GM23338 (cell line): ENCODE data around the gene RAB30. TPM values are rescaled to one million over a fixed set of nuclear protein-coding genes. Genes with fewer than 3 reads are reported as not detected.

Experiments
- ATAC-seq: fragments of 200-7000 bp; cut with Tn5 transposase; 3 replicates; pipeline ENCODE4 v1.9.1; 2020
- DNase-seq: peaks from one replicate; pipeline ENCODE4 v3.0.0-alpha.2; 2015; ENCODE audit warnings: low spot score
- H2AFZ ChIP-seq: fragments of 200-600 bp; sonication (generic); 2 replicates; pipeline ENCODE4 v1.8.0; 2016; ENCODE audit warnings: antibody characterized with exemption, mild to moderate bottlenecking, moderate library complexity
- H3F3A ChIP-seq: fragments of 200-600 bp; sonication (generic); replicated peaks from 2 replicates; pipeline ENCODE4 v1.8.0; 2017; ENCODE audit warnings: antibody characterized with exemption, mixed run types, low read depth
- H3K27ac ChIP-seq: fragments of 200-600 bp; sonication (generic); 2 replicates; pipeline ENCODE4 v1.6.1; 2016; ENCODE audit warnings: low read depth
- H3K27me3 ChIP-seq: fragments of 200-600 bp; sonication (generic); 2 replicates; pipeline ENCODE4 v1.8.0; 2016; ENCODE audit warnings: mild to moderate bottlenecking, mixed run types, moderate library complexity; ENCODE audit not compliant: insufficient read depth
- H3K36me3 ChIP-seq: fragments of 200-600 bp; sonication (generic); 2 replicates; pipeline ENCODE4 v1.8.0; 2016; ENCODE audit warnings: mild to moderate bottlenecking; ENCODE audit not compliant: insufficient read depth
- H3K4me1 ChIP-seq: fragments of 200-600 bp; sonication (generic); 2 replicates; pipeline ENCODE4 v1.8.0; 2016; ENCODE audit warnings: mild to moderate bottlenecking, moderate library complexity; ENCODE audit not compliant: insufficient read depth
- H3K4me2 ChIP-seq: fragments of 200-600 bp; sonication (generic); 2 replicates; pipeline ENCODE4 v1.7.1; 2017; ENCODE audit warnings: mixed run types
- H3K4me3 ChIP-seq: fragments of 200-600 bp; sonication (generic); 2 replicates; pipeline ENCODE4 v1.6.1; 2016; ENCODE audit warnings: mixed run types
- H3K79me2 ChIP-seq: fragments of 200-600 bp; sonication (generic); replicated peaks from 2 replicates; pipeline ENCODE4 v1.8.0; 2017; ENCODE audit warnings: mild to moderate bottlenecking; ENCODE audit not compliant: insufficient read depth
- H3K9me2 ChIP-seq: fragments of 200-600 bp; sonication (generic); 2 replicates; pipeline ENCODE4 v1.8.0; 2017; ENCODE audit not compliant: insufficient read depth
- H4K20me1 ChIP-seq: fragments of 200-600 bp; sonication (generic); replicated peaks from 2 replicates; pipeline ENCODE4 v1.8.0; 2017; ENCODE audit warnings: mild to moderate bottlenecking; ENCODE audit not compliant: insufficient read depth
- H3K27ac Mint-ChIP-seq: 2 replicates; pipeline ENCODE4 v1.8.0; 2020; ENCODE audit warnings: inconsistent platforms, mild to moderate bottlenecking, moderate library complexity, mixed read lengths
- H3K27me3 Mint-ChIP-seq: 3 replicates; pipeline ENCODE4 v1.8.0; 2022; ENCODE audit warnings: low read depth, mild to moderate bottlenecking, moderate library complexity, mixed read lengths, inconsistent platforms; ENCODE audit not compliant: insufficient read depth, poor library complexity
- H3K36me3 Mint-ChIP-seq: 3 replicates; pipeline ENCODE4 v1.8.0; 2021; ENCODE audit warnings: low read depth, mild to moderate bottlenecking, inconsistent platforms, moderate library complexity, mixed read lengths
- H3K4me1 Mint-ChIP-seq: 3 replicates; pipeline ENCODE4 v1.8.0; 2020; ENCODE audit warnings: mild to moderate bottlenecking, inconsistent platforms, mixed read lengths
- H3K4me3 Mint-ChIP-seq: 3 replicates; pipeline ENCODE4 v1.8.0; 2021; ENCODE audit warnings: moderate library complexity, mild to moderate bottlenecking, inconsistent platforms, mixed read lengths
- H3K9me3 Mint-ChIP-seq: 3 replicates; pipeline ENCODE4 v1.8.0; 2020; ENCODE audit warnings: moderate library complexity, mild to moderate bottlenecking, inconsistent platforms, mixed read lengths
- CTCF ChIP-seq, 2 experiments: fragments of 200-600 bp in 1 of 2; sonication (generic) in 1 of 2; conservative IDR thresholded peaks; 2 replicates each; pipeline versions ENCODE4 v1.5.1 to v1.6.1; 2016 to 2017; ENCODE audit warnings: antibody characterized with exemption in 2 of 2, low read depth in 2 of 2, mild to moderate bottlenecking in 2 of 2, moderate library complexity in 1 of 2
- EZH2 ChIP-seq: fragments of 200-600 bp; sonication (generic); IDR thresholded peaks from one replicate; pipeline ENCODE4 v1.8.0; 2017; ENCODE audit warnings: antibody characterized with exemption, mild to moderate bottlenecking, low read depth; ENCODE audit not compliant: unreplicated experiment
- JUNB ChIP-seq: IDR thresholded peaks from one replicate; pipeline ENCODE4 v1.6.1; 2016; ENCODE audit warnings: antibody characterized with exemption; ENCODE audit not compliant: unreplicated experiment
- NANOG ChIP-seq: IDR thresholded peaks from 2 replicates; pipeline ENCODE4 v1.6.1; 2016; ENCODE audit warnings: antibody characterized with exemption, borderline replicate concordance
- STAT1 ChIP-seq: IDR thresholded peaks from one replicate; pipeline ENCODE4 v1.6.1; 2016; ENCODE audit warnings: antibody characterized with exemption; ENCODE audit not compliant: unreplicated experiment
- ZNF114 ChIP-seq: fragments of 250-450 bp; sonication (Bioruptor Pico); IDR thresholded peaks from 2 replicates; pipeline ENCODE4 v1.5.0; 2020; ENCODE audit warnings: mild to moderate bottlenecking, moderate library complexity
- ZNF331 ChIP-seq: fragments of 250-450 bp; sonication (Bioruptor Pico); IDR thresholded peaks from 2 replicates; pipeline ENCODE4 v1.5.0; 2020; ENCODE audit warnings: low read depth, mild to moderate bottlenecking, moderate library complexity
- ZNF462 ChIP-seq: fragments of 250-450 bp; sonication (Bioruptor Pico); IDR thresholded peaks from 2 replicates; pipeline ENCODE4 v1.5.0; 2020; ENCODE audit warnings: mild to moderate bottlenecking, moderate library complexity
- polyA plus RNA-seq: library from polyadenylated mRNA; unstranded; fragments of >200 nt; fragmentation: Nextera tagmentation; extraction: Ambion mirVana; gene quantifications from 2 replicates; pipeline ENCODE4 v1.2.1, GENCODE V29; 2016
- total RNA-seq: library from RNA; depleted of rRNA; stranded (reverse); fragments of >200 nt; shearing (Covaris generic); gene quantifications from 2 replicates; pipeline ENCODE4 v1.2.3, GENCODE V29; 2014

RAB30 gene
- total and polyA plus RNA-seq, 2 experiments from 2014 or later: 3.3 to 6.6 TPM

GRCh38 chr11:83064011-83064410 is 7.7 kb downstream of the RAB30 start:
- H4K20me1 ChIP-seq: 0 out of 2 replicates have a peak, but pooled peaks cover 2% of the 10 kb centered on the region
- no peak overlapping the region for H3K4me2 ChIP-seq
- H3K4me1 ChIP-seq: peaks cover 6% of the 10 kb centered on the region
- no peaks in the 10 kb centered on the region for H3K36me3 ChIP-seq
- H3K27ac Mint-ChIP-seq: no peak overlapping the region
- no peak for TF ChIP-seq ZNF331 (CRISPR knock-in tag)
- TF ChIP-seq EZH2: no peak
- TF ChIP-seq NANOG: no peak
- TF ChIP-seq JUNB: no peak
- no peak for TF ChIP-seq ZNF462 (CRISPR knock-in tag)
- TF ChIP-seq ZNF114: no peak
- TF ChIP-seq STAT1: no peak
- TF ChIP-seq CTCF (conservative IDR thresholded peaks at IDR 0.05; ENCODE audit: low read depth in 2 of 2): no peak
- H3K9me3 Mint-ChIP-seq: no peaks in the 10 kb centered on the region
- peaks cover 53% of the 10 kb centered on the region for H3K79me2 ChIP-seq
- DNase-seq (no peak), ATAC-seq (no peak)
- H3K36me3 Mint-ChIP-seq: no peaks in the 10 kb centered on the region
- H3K27me3 Mint-ChIP-seq: peaks cover 1% of the 10 kb centered on the region
- peaks cover 14% of the 10 kb centered on the region for H3K4me1 Mint-ChIP-seq
- H3K27ac ChIP-seq: no peak overlapping the region
- no peak overlapping the region for H3K4me3 ChIP-seq
- no peaks in the 10 kb centered on the region for H3K9me2 ChIP-seq
- H2AFZ ChIP-seq: no peak overlapping the region
- H3K4me3 Mint-ChIP-seq: no peak overlapping the region
- no peaks in the 10 kb centered on the region for H3F3A ChIP-seq
- no peaks in the 10 kb centered on the region for H3K27me3 ChIP-seq
